Keratinocyte (primary cell): ENCODE data around the gene CENPU.

Experiments
- EZH2 ChIP-seq: IDR thresholded peaks from one replicate; pipeline ENCODE4 v1.6.1; 2012; ENCODE audit warnings: inconsistent platforms, mild to moderate bottlenecking, low read length, moderate library complexity
- TF ChIP-seq, protein P1 (sequence below), 3 experiments: IDR thresholded peaks in 1 of 3; conservative IDR thresholded peaks in 1 of 3; optimal IDR thresholded peaks in 1 of 3; 2 replicates in 2 of 3; 3 replicates in 1 of 3; pipeline versions ENCODE3 to v1.5.1; 2011; ENCODE audit warnings: low read length in 3 of 3, mild to moderate bottlenecking in 3 of 3, moderate library complexity in 2 of 3, control low read depth in 1 of 3, inconsistent platforms in 1 of 3; ENCODE audit not compliant: insufficient read depth in 2 of 3; ENCODE audit errors: extremely low read depth in 1 of 3

DNA sequence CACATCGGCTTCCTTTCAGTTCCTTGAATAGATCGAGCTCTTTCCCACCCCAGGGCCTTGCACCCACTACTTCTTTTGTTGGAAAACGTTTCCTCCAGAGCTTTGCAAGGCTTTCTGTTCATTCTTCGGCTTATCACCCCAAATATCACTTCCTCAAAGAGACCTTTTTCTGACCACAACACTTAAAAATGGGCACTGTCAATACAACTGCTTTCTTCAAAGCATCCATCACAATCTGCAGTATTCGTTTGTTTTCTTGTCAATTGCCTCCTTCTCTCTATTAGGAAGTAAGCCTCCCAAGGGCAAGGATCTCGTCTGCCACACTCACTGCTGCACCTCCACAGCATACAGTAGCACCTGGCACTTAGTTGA lies 17.7 kb upstream of the CENPU start:
- TF ChIP-seq, protein P1, sequence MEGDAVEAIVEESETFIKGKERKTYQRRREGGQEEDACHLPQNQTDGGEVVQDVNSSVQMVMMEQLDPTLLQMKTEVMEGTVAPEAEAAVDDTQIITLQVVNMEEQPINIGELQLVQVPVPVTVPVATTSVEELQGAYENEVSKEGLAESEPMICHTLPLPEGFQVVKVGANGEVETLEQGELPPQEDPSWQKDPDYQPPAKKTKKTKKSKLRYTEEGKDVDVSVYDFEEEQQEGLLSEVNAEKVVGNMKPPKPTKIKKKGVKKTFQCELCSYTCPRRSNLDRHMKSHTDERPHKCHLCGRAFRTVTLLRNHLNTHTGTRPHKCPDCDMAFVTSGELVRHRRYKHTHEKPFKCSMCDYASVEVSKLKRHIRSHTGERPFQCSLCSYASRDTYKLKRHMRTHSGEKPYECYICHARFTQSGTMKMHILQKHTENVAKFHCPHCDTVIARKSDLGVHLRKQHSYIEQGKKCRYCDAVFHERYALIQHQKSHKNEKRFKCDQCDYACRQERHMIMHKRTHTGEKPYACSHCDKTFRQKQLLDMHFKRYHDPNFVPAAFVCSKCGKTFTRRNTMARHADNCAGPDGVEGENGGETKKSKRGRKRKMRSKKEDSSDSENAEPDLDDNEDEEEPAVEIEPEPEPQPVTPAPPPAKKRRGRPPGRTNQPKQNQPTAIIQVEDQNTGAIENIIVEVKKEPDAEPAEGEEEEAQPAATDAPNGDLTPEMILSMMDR (optimal IDR thresholded peaks at IDR 0.05 in 1 of 3, IDR thresholded peaks at IDR 0.05 in 1 of 3, conservative IDR thresholded peaks at IDR 0.05 in 1 of 3; ENCODE audit: extremely low read depth in 1 of 3, insufficient read depth in 2 of 3, low read length in 3 of 3): no peak
- no peak for TF ChIP-seq EZH2
